Dendritic cell treated with granulocyte-macrophage colony-stimulating factor and Interleukin-4, amounts not matched to agents 40 ng/mL and 50 ng/mL, for 4 days (primary cell): ENCODE data around the gene RASSF9.

Experiments used
- H3K27ac Mint-ChIP-seq: one replicate; pipeline ENCODE4 v1.8.0; 2022; ENCODE audit warnings: mild to moderate bottlenecking, mixed read lengths
- H3K27me3 Mint-ChIP-seq: one replicate; pipeline ENCODE4 v1.8.0; 2022; ENCODE audit warnings: mild to moderate bottlenecking, mixed read lengths
- H3K36me3 Mint-ChIP-seq: one replicate; pipeline ENCODE4 v1.8.0; 2022; ENCODE audit warnings: low read depth, mixed read lengths
- H3K4me1 Mint-ChIP-seq: one replicate; pipeline ENCODE4 v1.8.0; 2022; ENCODE audit warnings: low read depth, mixed read lengths
- H3K4me3 Mint-ChIP-seq: one replicate; pipeline ENCODE4 v1.8.0; 2022; ENCODE audit warnings: mild to moderate bottlenecking, moderate library complexity, mixed read lengths
- H3K9me3 Mint-ChIP-seq: one replicate; pipeline ENCODE4 v1.8.0; 2022; ENCODE audit warnings: mixed read lengths
- intact Hi-C: fragments of 100-400 bp; cut with micrococcal nuclease; formaldehyde crosslinking; loops from one replicate; pipeline ENCODE4 v1.15.0; 2022

RASSF9 gene

DNA sequence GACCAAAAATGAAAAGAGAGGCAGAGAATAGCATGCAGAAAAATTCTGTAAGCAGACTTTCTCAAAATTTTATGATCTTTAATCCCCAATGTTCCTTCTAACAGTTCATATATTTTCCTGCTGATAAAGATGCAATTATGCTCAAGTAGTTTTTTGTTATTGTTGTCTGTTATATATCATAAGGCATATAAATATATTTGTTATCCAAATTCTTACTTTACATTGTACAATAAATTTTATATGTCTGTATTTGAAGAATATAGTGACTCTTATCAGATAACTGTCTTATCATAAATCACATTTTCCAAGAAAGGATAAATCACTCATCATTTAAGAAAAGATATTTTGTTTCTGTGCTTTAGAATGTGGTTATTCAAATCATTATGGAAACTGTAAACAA is 2.6 kb downstream of the RASSF9 start:
- intact Hi-C loops: no loop called here
- no peak overlapping the region for H3K27ac Mint-ChIP-seq
- H3K27me3 Mint-ChIP-seq: peaks cover 3% of the 10 kb centered on the region
- no peak overlapping the region for H3K4me3 Mint-ChIP-seq
- H3K36me3 Mint-ChIP-seq: no peaks in the 10 kb centered on the region
- peaks cover 9% of the 10 kb centered on the region for H3K4me1 Mint-ChIP-seq
- H3K9me3 Mint-ChIP-seq: no peaks in the 10 kb centered on the region

DNA sequence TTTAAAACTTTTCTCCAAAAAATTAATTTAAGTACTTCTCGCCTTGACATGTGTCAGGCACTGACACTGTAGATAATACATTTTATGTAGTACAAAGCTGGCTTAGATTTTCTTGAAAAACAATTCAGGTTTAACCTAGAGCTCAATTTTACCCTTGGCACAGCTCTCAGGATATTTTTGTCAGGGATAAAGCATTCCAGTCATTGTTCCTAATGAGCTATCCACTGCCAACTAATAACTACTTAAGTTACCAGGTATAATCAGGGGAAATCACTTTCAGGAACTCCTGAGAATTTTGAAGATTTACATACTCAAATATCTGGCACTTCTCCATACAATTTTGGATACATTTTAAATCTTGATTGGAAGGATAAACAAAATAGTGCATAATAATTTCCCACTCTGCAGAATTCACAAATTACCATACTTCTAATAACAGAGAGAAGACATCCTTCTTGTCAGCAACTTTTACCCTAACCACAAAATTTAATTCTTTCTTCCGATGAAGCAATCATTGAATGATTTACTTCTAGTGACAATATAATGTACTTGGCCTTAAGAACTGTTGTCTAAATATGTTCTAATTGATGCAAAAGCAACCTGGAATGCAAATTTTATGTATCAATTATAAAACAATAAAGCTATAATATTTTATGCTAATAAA is 4.8 kb downstream of the RASSF9 start:
- H3K4me3 Mint-ChIP-seq: no peak overlapping the region
- peaks cover 8% of the 10 kb centered on the region for H3K4me1 Mint-ChIP-seq
- no peak overlapping the region for H3K27ac Mint-ChIP-seq
- peaks cover 7% of the 10 kb centered on the region for H3K9me3 Mint-ChIP-seq
- intact Hi-C loops: no loop called here
- peaks cover 3% of the 10 kb centered on the region for H3K27me3 Mint-ChIP-seq
- no peaks in the 10 kb centered on the region for H3K36me3 Mint-ChIP-seq

DNA sequence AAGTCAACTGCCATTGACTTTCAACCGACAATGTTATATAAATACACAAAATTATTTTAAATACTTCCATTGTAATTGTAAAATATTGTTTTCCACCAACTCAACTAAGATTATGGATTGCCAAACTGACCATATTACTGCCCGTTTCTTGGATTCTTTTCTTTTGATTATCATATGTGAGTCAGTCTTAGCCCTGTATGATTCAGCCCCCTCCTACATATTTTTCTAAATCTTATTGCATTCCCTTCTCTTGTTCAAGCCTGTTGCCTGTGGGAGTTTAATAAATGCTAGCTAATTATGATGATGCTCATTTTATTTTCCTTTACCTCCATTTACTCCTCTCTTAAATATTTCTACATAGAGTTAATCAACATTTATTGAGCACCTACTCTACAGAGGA is 6.8 kb downstream of the RASSF9 start:
- Mint-ChIP-seq H3K4me1 (no peaks in the 10 kb centered on the region), H3K36me3 (no peaks in the 10 kb centered on the region), H3K9me3 (peaks cover 7% of the 10 kb centered on the region), H3K27ac (no peak overlapping the region), H3K27me3 (no peaks in the 10 kb centered on the region), H3K4me3 (no peak overlapping the region)
- intact Hi-C loops: no loop called here

DNA sequence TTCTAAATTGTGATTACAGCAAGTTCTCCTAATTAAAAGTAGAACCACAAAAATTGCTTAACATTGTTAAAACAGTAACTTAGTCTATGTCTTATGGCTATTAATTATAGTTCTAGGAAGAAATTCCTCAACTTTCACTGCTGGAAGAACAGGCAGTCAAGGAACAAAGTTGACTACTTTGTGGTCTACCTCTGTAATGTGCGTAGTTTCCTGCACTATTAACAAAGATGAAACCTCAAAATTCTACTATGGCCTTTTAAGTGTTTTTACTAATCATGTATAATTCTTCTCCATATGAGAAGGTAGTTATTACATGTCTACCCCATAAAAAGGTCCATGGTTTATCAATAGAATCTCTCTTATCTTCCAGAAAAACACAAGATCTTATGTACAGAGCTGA is 7.6 kb downstream of the RASSF9 start:
- H3K27ac Mint-ChIP-seq: no peak overlapping the region
- no peaks in the 10 kb centered on the region for H3K36me3 Mint-ChIP-seq
- H3K27me3 Mint-ChIP-seq: no peaks in the 10 kb centered on the region
- no peak overlapping the region for H3K4me3 Mint-ChIP-seq
- H3K9me3 Mint-ChIP-seq: peaks cover 7% of the 10 kb centered on the region
- intact Hi-C loops: no loop called here
- H3K4me1 Mint-ChIP-seq: no peaks in the 10 kb centered on the region

DNA sequence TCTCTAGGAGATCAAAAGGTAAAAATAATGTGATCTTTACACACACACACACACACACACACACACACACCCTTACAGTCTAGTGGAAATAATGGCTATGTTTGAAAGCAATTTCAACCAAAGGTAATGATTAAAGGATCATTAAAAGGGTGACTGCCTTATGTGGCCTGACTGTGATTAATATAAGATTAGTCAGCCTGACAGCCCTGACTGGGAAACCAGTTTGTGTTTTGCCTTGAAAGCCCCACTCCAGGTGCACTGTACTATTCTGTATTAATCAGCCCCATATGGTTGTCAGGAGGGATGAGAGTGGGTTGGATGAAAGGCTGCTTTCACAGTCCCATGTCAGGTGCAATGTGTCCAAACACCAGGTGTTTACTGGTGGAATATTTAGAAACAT is 10.5 kb downstream of the RASSF9 start:
- H3K36me3 Mint-ChIP-seq: no peaks in the 10 kb centered on the region
- no peaks in the 10 kb centered on the region for H3K27me3 Mint-ChIP-seq
- H3K4me1 Mint-ChIP-seq: no peaks in the 10 kb centered on the region
- no peak overlapping the region for H3K4me3 Mint-ChIP-seq
- peaks cover 7% of the 10 kb centered on the region for H3K9me3 Mint-ChIP-seq
- no peak overlapping the region for H3K27ac Mint-ChIP-seq
- intact Hi-C loops: no loop called here

DNA sequence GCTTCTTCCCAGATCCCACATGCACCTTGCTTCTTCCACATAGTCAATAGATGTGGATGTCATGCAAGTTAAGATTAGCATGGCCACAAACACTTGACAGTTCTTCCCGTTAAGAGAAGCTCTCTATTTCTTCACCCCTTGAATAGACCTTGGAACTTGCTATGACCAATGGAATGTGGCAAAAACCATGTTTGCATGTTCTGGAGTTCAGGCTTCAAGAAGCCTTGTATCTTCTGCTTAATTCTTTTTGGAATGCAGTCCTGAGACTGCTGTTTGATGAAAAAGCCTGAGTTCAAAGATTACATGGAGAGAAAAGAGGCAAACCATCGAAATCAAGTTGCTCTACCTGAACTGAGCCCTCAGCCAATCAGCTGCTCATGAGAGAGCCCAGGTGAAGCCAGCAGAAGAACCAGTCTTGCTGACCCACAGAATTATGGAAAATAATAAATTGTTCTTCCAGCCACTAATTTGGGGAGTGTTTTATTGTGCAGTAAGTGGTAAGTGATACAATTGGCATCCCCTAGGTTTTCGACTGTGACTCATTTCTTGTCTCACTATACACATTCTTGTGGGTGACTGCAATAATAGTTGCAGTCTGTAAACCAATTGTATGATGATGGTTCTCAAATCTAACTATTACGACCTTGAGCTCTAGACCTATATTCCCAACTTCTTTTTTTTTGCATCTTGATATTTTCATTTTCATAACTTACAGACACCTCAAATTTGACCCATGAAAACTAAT is 12.6 kb downstream of the RASSF9 start:
- Mint-ChIP-seq H3K27ac (no peak overlapping the region), H3K27me3 (no peaks in the 10 kb centered on the region), H3K36me3 (no peaks in the 10 kb centered on the region), H3K4me1 (no peaks in the 10 kb centered on the region), H3K4me3 (no peak overlapping the region), H3K9me3 (peaks cover 7% of the 10 kb centered on the region)
- intact Hi-C loops: no loop called here

DNA sequence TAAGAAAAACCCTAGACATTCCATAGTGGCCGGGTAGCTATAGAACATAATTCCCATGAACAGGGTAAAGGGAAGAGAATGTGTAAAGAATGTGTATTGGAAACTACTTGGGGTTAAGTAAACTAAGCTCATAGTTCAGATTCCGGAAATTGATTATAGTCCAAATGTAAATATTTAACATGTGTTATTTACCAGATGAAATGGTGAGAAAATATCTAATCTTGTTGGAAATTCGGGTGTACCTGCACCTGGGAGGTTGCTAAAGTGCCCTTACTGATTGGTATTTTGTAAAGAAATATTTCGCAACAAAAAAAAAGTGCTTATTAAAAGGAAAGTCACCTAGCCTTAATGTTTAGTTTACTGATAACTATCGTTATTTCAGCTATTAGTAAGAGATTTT is 14.4 kb downstream of the RASSF9 start:
- intact Hi-C loops: no loop called here
- no peaks in the 10 kb centered on the region for H3K27me3 Mint-ChIP-seq

DNA sequence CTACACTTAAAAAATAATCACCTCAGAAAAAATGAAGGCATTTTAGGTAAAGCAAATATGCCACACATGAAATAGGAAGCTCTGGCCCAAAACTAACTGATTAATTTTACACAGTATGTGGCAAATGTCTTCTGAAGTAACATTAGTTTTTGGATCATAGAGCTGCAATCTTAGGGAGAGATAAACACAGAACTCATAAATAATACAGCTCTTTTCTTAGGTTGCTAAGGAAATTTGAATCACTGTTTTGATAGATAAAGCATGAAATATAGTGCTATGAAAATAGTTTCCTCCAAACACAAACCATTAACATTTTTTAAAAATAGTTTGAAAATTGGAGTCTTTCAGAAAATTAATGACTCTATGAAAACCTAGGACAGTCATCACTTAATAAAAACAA is 15.0 kb downstream of the RASSF9 start:
- no peak overlapping the region for H3K27ac Mint-ChIP-seq
- no peaks in the 10 kb centered on the region for H3K4me1 Mint-ChIP-seq
- H3K36me3 Mint-ChIP-seq: no peaks in the 10 kb centered on the region
- no peaks in the 10 kb centered on the region for H3K27me3 Mint-ChIP-seq
- H3K4me3 Mint-ChIP-seq: no peak overlapping the region
- intact Hi-C loops: no loop called here
- no peaks in the 10 kb centered on the region for H3K9me3 Mint-ChIP-seq

More for the DNA sequence above, 14.4 kb downstream of the RASSF9 start:
- no peaks in the 10 kb centered on the region for H3K4me1 Mint-ChIP-seq
- H3K4me3 Mint-ChIP-seq: no peak overlapping the region
- H3K9me3 Mint-ChIP-seq: peaks cover 2% of the 10 kb centered on the region
- no peaks in the 10 kb centered on the region for H3K36me3 Mint-ChIP-seq
- H3K27ac Mint-ChIP-seq: no peak overlapping the region

DNA sequence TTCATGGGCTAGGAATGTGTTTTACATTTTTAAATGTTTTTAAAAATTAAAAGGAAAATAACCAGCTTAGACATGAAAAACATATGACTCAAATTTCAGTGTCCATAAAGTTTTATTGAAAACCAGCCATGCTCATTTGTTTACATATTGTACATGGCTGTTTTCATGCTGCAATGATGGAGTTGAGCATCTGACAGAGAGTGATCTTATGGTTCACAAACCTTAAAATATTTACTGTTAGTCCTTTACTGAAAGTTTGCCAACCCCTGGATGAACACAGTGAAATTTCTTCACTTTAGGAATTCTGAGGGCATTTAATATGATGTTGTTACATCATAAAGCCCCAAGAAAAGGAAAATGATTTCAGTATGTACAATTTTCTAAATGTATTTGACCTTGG is 16.1 kb downstream of the RASSF9 start:
- no peaks in the 10 kb centered on the region for H3K4me1 Mint-ChIP-seq

DNA sequence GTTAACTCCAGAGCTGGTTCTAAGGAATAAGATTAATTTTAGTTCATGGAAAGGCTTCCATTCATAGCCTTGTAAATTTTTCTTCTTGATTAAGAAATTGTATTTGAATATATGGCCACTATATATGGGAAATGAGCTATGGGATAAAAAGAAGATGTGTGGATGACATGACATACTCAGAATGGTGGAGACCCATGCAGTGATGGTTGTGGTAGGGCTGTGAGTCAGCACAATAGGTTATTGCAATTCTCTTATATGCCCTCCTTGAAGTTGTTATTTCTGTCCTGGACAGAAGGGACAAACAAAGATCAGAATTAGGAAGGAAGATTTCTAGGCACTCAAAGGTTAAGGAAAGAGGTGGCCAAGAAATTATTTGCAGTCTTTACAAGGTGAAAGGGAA is 21.5 kb downstream of the RASSF9 start:
- H3K4me3 Mint-ChIP-seq: no peak overlapping the region
- intact Hi-C loops: no loop called here
- no peaks in the 10 kb centered on the region for H3K4me1 Mint-ChIP-seq
- H3K9me3 Mint-ChIP-seq: no peaks in the 10 kb centered on the region
- no peaks in the 10 kb centered on the region for H3K27me3 Mint-ChIP-seq
- no peak overlapping the region for H3K27ac Mint-ChIP-seq
- no peaks in the 10 kb centered on the region for H3K36me3 Mint-ChIP-seq

More for the DNA sequence above, 16.1 kb downstream of the RASSF9 start:
- Mint-ChIP-seq H3K27me3 (no peaks in the 10 kb centered on the region), H3K4me3 (no peak overlapping the region), H3K36me3 (no peaks in the 10 kb centered on the region), H3K9me3 (no peaks in the 10 kb centered on the region), H3K27ac (no peak overlapping the region)
- intact Hi-C loops: no loop called here

DNA sequence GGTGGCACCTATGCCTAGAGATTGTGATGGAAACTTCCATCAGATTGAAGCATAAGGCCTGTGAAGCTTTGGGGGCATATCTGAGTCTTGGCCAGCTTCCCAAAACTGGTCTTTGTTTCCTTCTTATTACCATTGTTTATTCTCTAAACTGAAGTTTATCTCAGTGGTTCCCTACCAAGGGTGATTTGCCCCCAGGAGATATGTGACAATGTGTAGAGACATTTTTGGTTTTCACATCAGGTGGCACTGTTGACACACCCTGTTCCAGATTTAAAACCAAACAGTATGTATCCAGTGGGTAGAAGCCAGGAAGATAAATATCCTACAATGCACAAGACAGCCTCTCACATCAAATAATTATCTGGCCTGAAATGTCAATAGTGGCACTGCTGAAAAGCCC is 22.1 kb downstream of the RASSF9 start:
- H3K9me3 Mint-ChIP-seq: no peaks in the 10 kb centered on the region
- H3K27me3 Mint-ChIP-seq: no peaks in the 10 kb centered on the region
- intact Hi-C loops: no loop called here
- H3K4me1 Mint-ChIP-seq: no peaks in the 10 kb centered on the region
- H3K4me3 Mint-ChIP-seq: no peak overlapping the region
- H3K36me3 Mint-ChIP-seq: no peaks in the 10 kb centered on the region
- no peak overlapping the region for H3K27ac Mint-ChIP-seq

DNA sequence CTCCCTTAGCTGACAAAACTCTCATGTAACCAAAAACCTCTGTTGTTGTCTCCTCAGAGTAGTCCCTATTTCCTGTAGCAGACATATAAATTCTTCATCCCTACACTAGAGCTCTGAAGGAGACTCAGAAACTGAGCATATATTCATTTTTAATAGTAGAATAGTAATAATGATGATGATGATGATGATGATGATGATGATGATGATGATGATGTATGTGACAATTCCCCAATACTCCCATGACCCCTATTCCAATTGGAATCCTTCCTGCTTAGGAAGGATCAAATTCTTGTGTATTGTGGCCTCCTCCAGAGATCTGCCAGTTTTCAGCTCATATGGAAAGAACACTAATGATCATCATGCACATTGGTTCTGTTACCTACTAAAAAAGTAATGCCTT is 26.7 kb downstream of the RASSF9 start:
- H3K27ac Mint-ChIP-seq: no peak overlapping the region
- intact Hi-C loops: no loop called here
- H3K4me1 Mint-ChIP-seq: no peaks in the 10 kb centered on the region
- H3K9me3 Mint-ChIP-seq: no peaks in the 10 kb centered on the region
- H3K4me3 Mint-ChIP-seq: no peak overlapping the region
- H3K36me3 Mint-ChIP-seq: no peaks in the 10 kb centered on the region
- H3K27me3 Mint-ChIP-seq: no peaks in the 10 kb centered on the region

DNA sequence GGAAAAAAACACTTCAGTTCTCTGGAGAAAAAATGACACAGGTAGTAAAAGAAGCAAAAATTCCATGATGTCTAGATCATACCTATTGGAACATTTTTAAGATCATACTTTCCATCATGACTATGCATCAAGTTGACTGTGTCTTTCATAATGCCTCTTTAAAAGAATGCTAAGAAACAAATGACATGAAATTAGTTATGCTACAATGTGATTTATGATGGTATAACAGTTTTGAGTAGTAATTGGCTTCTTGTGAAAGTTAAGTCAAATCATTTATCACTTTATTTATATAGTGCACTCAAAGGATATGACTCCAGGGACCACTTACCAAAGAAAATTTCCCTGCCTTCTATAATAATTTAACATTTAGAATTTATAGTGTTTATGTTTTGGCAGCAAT is 28.5 kb downstream of the RASSF9 start:
- Mint-ChIP-seq H3K4me3 (no peak overlapping the region), H3K9me3 (no peaks in the 10 kb centered on the region), H3K4me1 (no peaks in the 10 kb centered on the region), H3K36me3 (no peaks in the 10 kb centered on the region), H3K27ac (no peak overlapping the region), H3K27me3 (no peaks in the 10 kb centered on the region)
- intact Hi-C loops: no loop called here

DNA sequence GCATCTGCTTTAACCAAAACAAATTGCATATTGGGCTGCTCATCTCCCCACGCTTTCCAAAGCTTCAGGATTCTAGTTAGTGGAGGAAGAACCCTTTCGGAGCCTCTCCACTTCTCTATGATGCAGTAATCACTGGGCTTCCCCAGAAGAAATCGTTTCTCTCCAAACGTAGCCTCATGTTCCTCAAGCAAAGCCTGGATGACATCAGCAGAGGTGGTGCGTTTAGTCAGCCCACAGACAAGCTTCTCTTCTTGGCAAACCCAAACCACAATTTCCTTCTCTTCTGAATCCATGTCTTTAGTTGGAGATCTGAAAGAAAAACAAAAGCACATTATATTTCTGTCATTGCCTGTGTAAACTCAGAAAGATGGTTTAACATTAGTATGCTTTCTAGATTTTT is 30.6 kb downstream of the RASSF9 start:
- Mint-ChIP-seq H3K27ac (no peak overlapping the region), H3K27me3 (no peaks in the 10 kb centered on the region), H3K9me3 (no peaks in the 10 kb centered on the region), H3K4me3 (no peak overlapping the region), H3K4me1 (no peaks in the 10 kb centered on the region), H3K36me3 (no peaks in the 10 kb centered on the region)
- intact Hi-C loops: no loop called here

DNA sequence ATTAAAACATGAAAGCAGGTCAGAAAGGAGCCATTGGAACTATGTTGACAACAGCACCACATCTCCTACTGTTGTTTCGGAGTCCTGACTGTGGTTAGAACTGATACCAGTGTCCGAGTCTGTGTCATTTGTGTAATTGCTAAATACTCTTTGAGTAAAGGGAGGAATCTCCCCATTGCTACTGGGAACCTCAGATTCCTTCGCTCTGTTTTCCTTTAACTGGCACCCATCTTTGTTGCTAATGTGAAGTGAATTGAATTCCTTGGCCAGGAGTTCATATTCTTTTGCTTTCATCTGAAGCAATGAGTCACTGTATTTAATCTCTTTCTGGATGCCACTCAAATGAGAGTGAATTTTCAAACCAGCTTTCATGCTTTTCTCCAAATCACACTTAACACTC is 31.5 kb downstream of the RASSF9 start:
- no peaks in the 10 kb centered on the region for H3K4me1 Mint-ChIP-seq
- no peaks in the 10 kb centered on the region for H3K36me3 Mint-ChIP-seq
- no peaks in the 10 kb centered on the region for H3K9me3 Mint-ChIP-seq
- H3K27ac Mint-ChIP-seq: no peak overlapping the region
- no peaks in the 10 kb centered on the region for H3K27me3 Mint-ChIP-seq
- intact Hi-C loops: no loop called here
- H3K4me3 Mint-ChIP-seq: no peak overlapping the region
